Stomach (tissue), 9 donors: ENCODE results near the gene PVRIG. TPM values are rescaled to one million over a fixed set of nuclear protein-coding genes. Genes with fewer than 3 reads are reported as not detected.

Source experiments
- DNase-seq, 2 donors: peaks; one replicate each; pipeline versions ENCODE4 v3.0.0 to v3.0.0-alpha.2; 2013 to 2019
- H3K27ac ChIP-seq, 5 donors: fragments of 200-600 bp in 4 of 5; sonication (generic) in 4 of 5; one replicate each; pipeline ENCODE4 v1.5.1; 2013 to 2019; ENCODE audit warnings: mild to moderate bottlenecking in 1 of 5, moderate library complexity in 1 of 5
- H3K27me3 ChIP-seq, 3 donors: fragments of 200-600 bp; sonication (generic); one replicate each; pipeline ENCODE4 v1.5.1; 2017 to 2019; ENCODE audit warnings: mixed run types in 1 of 3
- H3K36me3 ChIP-seq, 4 donors: fragments of 200-600 bp; sonication (generic); 1 replicate in 3 of 4; 2 replicates in 1 of 4; pipeline ENCODE4 v1.5.1; 2016 to 2019
- H3K4me1 ChIP-seq, 4 donors: fragments of 200-600 bp; sonication (generic); one replicate each; pipeline ENCODE4 v1.5.1; 2016 to 2019
- H3K4me3 ChIP-seq, 4 donors: fragments of 200-600 bp; sonication (generic) in 3 of 4; one replicate each; pipeline ENCODE4 v1.5.1; 2016 to 2019; ENCODE audit warnings: mild to moderate bottlenecking in 1 of 4
- H3K9me3 ChIP-seq, 4 donors: fragments of 200-600 bp; sonication (generic); one replicate each; pipeline ENCODE4 v1.5.1; 2016 to 2019
- CTCF ChIP-seq, 7 experiments: fragments of 450-650 bp in 4 of 7; fragments of 200-600 bp in 3 of 7; sonication (generic) in 3 of 7; IDR thresholded peaks; one replicate each; pipeline ENCODE4 v1.5.1; 2016 to 2019; ENCODE audit warnings: antibody characterized with exemption in 7 of 7, control low read depth in 2 of 7, mild to moderate bottlenecking in 1 of 7
- EP300 ChIP-seq: sonication (generic); formaldehyde crosslinking; IDR thresholded peaks from one replicate; pipeline ENCODE4 v1.6.1; 2017; ENCODE audit warnings: antibody characterized with exemption
- POLR2A ChIP-seq, 4 donors: fragments of 450-650 bp; IDR thresholded peaks; one replicate each; pipeline ENCODE4 v1.6.1; 2016; ENCODE audit warnings: antibody characterized with exemption in 4 of 4, control low read depth in 2 of 4, mild to moderate bottlenecking in 1 of 4, moderate library complexity in 1 of 4
- POLR2AphosphoS5 ChIP-seq, 3 donors: sonication (generic); formaldehyde crosslinking; IDR thresholded peaks; one replicate each; pipeline ENCODE4 v1.6.1; 2016; ENCODE audit warnings: antibody characterized with exemption in 3 of 3
- WGBS, 5 donors: extraction: QIAGEN DNeasy Blood & Tissue Kit in 3 of 5; methylation state at CpG; one replicate each; pipeline versions ENCODE4 v1.1.5 to v1.1.7; 2013 to 2018; 5-methylcytosine and 5-hydroxymethylcytosine counted together
- intact Hi-C: fragments of 100-400 bp; cut with DNase I; formaldehyde crosslinking; loops from one replicate; pipeline ENCODE4 v1.15.1; 2023; ENCODE audit warnings: low total_unique reads
- polyA plus RNA-seq, 3 donors: library from polyadenylated mRNA; stranded (reverse); fragments of 200-250 nt; gene quantifications; one replicate each; pipeline ENCODE4 v1.2.3, GENCODE V29; 2013
- total RNA-seq, 5 donors: library from RNA; depleted of rRNA; stranded (reverse); fragments of >200 nt; gene quantifications; one replicate each; pipeline versions ENCODE4 v1.1.0 to v1.2.3, GENCODE V29; 2014 to 2016
- donor health status: healthy with polysubstance abuse.
- donor health status: Bipolar disorder and iron deficiency.
- donor health status: healthy.

The PVRIG gene
- total and polyA plus RNA-seq, 8 donors = 0.56 to 3.8 (median 1.2) TPM; not detected in 1

DNA sequence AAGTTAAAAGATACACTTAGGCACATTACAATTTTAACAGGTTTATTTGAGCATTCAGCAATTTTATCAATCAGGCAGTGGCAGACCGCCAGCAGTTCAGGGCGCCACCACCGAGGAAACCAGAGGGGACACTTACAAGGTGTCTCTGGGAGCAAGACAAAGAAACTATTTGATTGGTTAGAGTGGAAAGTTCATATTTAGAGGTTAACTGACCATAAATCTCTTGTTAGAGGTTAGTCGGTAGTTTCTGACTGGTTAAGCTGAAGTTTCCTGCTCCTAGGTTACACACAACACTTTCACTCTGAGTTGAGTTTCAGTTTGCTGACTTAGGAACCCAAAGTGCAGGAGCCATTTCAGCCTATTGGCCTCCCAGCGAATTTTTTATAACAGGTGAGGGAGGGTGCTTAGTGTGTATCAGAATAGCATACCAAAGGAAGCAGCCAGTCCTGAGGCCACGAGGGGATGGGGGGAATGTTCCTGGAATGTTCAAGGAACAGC, 10.8 kb upstream of the PVRIG start:
- WGBS, 5 donors = 11 to 33% (median 17%) methylated on average over 6 of the region's 6 CpGs
- Histone ChIP-seq H3K27me3 (peaks cover 0 to 5% (median 0%) of the 10 kb centered on the region in 3 donors), H3K27ac (no peak overlapping the region), H3K4me1 (peaks cover 0 to 11% (median 5%) of the 10 kb centered on the region in 4 donors), H3K4me3 (no peak overlapping the region), H3K36me3 (no peaks in the 10 kb centered on the region), H3K9me3 (no peaks in the 10 kb centered on the region)
- peak in 1 of 2 donors; percentile 56 for DNase-seq
- TF ChIP-seq CTCF (IDR thresholded peaks at IDR 0.05) (no peak), POLR2AphosphoS5 (IDR thresholded peaks at IDR 0.05) (no peak), EP300 (no peak), POLR2A (IDR thresholded peaks at IDR 0.05) (no peak)
- intact Hi-C loops = no loop called here

GRCh38 chr7:100209493-100209892, 10.3 kb upstream of the PVRIG start:
- intact Hi-C loops = no loop called here
- peaks cover 0 to 11% (median 5%) of the 10 kb centered on the region in 4 donors for H3K4me1 ChIP-seq
- WGBS, 5 donors = 60 to 76% (median 65%) methylated on average over 6 of the region's 6 CpGs
- no peaks in the 10 kb centered on the region for H3K36me3 ChIP-seq
- no peaks in the 10 kb centered on the region for H3K9me3 ChIP-seq
- peaks cover 0 to 5% (median 0%) of the 10 kb centered on the region in 3 donors for H3K27me3 ChIP-seq
- H3K27ac ChIP-seq = no peak overlapping the region
- TF ChIP-seq POLR2A (IDR thresholded peaks at IDR 0.05) (no peak), POLR2AphosphoS5 (IDR thresholded peaks at IDR 0.05) (no peak), CTCF (IDR thresholded peaks at IDR 0.05) (no peak), EP300 (no peak)
- DNase-seq = no peak
- H3K4me3 ChIP-seq = no peak overlapping the region

- no peak for TF ChIP-seq CTCF (IDR thresholded peaks at IDR 0.05)
- TF ChIP-seq EP300 = no peak
- TF ChIP-seq POLR2AphosphoS5 (IDR thresholded peaks at IDR 0.05) = no peak
- TF ChIP-seq POLR2A (IDR thresholded peaks at IDR 0.05) = no peak
- WGBS, 5 donors = 68 to 83% (median 76%) methylated on average over 5 of the region's 5 CpGs
- Histone ChIP-seq H3K36me3 (no peaks in the 10 kb centered on the region), H3K27me3 (no peaks in the 10 kb centered on the region), H3K4me1 (peaks cover 0 to 12% (median 5%) of the 10 kb centered on the region in 4 donors), H3K4me3 (no peak overlapping the region), H3K27ac (no peak overlapping the region), H3K9me3 (no peaks in the 10 kb centered on the region)
- no peak for DNase-seq
- intact Hi-C loops = loop anchor here (10.0 kb wide), 1 partner anchor 76 kb away; no protein-coding TSS in a partner anchor
Measured at GRCh38 chr7:100210805-100211204, 8.9 kb upstream of the PVRIG start.

GRCh38 chr7:100211342-100211780, 8.4 kb upstream of the PVRIG start:
- peak in 1 of 2 donors; percentile 37 for DNase-seq
- H3K9me3 ChIP-seq = no peaks in the 10 kb centered on the region
- H3K36me3 ChIP-seq = no peaks in the 10 kb centered on the region
- no peaks in the 10 kb centered on the region for H3K27me3 ChIP-seq
- H3K27ac ChIP-seq = no peak overlapping the region
- intact Hi-C loops = loop anchor here (10.0 kb wide), 1 partner anchor 77 kb away; no protein-coding TSS in a partner anchor
- H3K4me1 ChIP-seq = peaks cover 0 to 17% (median 5%) of the 10 kb centered on the region in 4 donors
- WGBS, 5 donors = 62 to 88% (median 78%) methylated on average over 7 of the region's 7 CpGs
- H3K4me3 ChIP-seq = no peak overlapping the region
- TF ChIP-seq CTCF (IDR thresholded peaks at IDR 0.05) (no peak), POLR2A (IDR thresholded peaks at IDR 0.05) (no peak), EP300 (no peak), POLR2AphosphoS5 (IDR thresholded peaks at IDR 0.05) (no peak)
